ENCODE results near the gene RENBP. TPM values are rescaled to one million over a fixed set of nuclear protein-coding genes. Genes with fewer than 3 reads are reported as not detected.
A peak's percentile ranks its signal among the peaks of the same experiment; 100 is the strongest.

RENBP gene
- total RNA-seq, 1 experiment from 2014 or later, result 17.9 TPM

DNA sequence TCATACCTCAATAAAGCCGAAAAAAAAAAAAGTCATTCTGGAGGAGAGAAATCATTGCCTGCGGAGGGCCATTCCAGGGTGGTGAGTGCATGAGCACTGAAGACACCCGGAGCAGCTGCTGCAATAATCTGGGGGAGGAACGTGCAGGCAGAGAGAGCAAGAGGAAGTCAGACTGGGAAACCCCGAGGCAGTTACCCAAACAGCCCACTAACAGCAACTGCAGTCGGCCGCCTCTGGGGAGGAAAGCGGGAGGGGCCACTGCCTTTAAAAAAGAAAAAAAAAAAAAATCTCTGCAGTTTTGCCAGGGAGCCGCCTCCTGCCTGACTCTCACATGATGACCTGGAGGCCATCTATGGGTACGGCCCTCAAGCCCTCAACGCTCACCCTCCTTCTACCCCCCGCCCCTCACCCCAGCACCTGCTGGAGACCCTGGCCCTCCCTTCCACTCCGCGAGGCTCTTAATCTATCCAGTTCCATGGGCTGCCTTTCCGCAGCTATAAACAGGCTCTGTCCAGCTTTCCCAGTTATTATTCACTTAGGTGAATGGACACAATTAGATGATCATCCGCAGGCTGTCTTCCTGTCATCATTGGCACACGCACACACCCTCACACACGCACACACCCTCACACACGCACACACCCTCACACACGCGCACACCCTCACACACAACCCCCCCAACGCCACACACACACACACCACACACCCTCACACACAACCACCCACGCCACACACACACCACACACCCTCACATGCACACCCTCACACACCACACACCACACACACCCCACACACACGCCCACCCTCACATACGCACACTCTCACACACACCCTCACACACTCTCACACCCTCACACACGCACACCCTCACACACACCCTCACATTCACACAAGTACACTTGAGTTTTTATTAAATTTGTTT, 43.4 kb downstream of the RENBP start:
- no peak overlapping the region for H3K4me3 ChIP-seq (ENCODE audit: insufficient read depth, low read depth, low read length)
- peak; percentile 76 for DNase-seq
- H3K36me3 ChIP-seq (replicated peaks; ENCODE audit: control insufficient read depth, insufficient read depth, low read length), result no peaks in the 10 kb centered on the region
- no peaks in the 10 kb centered on the region for H3K27me3 ChIP-seq (ENCODE audit: control insufficient read depth, insufficient read depth, low read length)

DNA sequence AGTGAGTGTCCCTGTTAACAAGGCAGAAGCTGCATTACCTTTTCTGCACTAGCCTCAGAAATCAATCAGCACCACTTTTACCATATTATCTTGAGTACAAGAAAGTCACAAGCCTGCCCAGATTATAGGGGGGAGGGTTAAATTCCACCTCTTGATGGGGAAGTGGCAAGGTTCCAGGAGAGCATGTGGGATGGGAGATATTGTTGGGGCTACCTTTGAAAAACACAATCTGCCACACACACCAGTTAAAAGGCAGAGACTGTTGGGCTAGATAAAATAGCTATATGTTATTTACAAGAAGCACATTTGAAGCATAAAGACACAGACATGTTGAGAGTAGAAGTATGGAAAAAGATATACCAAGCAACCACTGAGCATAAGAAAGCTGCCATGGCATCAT, 46.5 kb downstream of the RENBP start:
- Histone ChIP-seq H3K27me3 (ENCODE audit: control insufficient read depth, insufficient read depth, low read length) (no peaks in the 10 kb centered on the region), H3K4me3 (ENCODE audit: insufficient read depth, low read depth, low read length) (no peak overlapping the region), H3K36me3 (replicated peaks; ENCODE audit: control insufficient read depth, insufficient read depth, low read length) (no peaks in the 10 kb centered on the region)
- no peak for DNase-seq

DNA sequence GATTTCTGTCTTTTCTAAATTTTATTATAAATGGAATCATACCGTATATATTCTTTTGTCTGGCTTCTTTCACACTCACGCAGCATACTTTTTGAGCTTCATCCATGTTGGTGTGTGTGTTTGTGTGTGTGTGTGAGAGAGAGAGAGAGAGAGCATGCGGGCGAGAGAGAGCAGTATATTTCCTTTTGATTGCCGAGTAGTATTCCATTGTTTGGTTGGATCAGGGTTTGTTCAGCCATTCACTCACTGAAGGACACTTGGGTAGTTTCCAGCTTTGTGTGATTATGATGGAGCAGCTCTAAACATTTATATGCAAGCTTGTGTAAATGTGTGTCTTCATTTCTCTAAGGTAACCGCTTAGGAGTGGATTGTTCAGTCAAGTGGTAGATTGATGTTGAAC, 55.3 kb downstream of the RENBP start:
- DNase-seq, result no peak
- Histone ChIP-seq H3K4me3 (ENCODE audit: insufficient read depth, low read depth, low read length) (no peak overlapping the region), H3K36me3 (replicated peaks; ENCODE audit: control insufficient read depth, insufficient read depth, low read length) (no peaks in the 10 kb centered on the region), H3K27me3 (ENCODE audit: control insufficient read depth, insufficient read depth, low read length) (peaks cover 1% of the 10 kb centered on the region; the same call in 1 of the 2 replicates)

DNA sequence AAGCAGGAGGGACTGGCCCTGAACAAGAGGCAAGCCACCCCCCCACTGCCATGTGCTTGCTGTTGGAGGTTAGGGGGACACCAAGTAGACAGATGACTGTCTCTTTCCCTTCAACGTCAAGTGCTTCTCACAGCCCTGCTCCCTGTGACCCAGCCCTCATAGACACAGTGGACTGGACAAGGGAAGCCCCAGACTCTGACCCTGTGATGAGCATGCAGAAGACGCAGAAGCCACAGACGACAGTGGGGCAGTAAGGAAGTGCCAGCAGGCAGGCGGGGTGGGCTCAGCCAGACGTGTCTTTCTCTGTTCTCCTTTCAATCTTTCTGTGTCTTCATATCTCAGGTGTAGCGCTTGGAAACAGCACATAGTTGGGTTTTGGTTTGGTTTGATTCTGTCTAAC, 56.1 kb downstream of the RENBP start:
- no peak for DNase-seq
- H3K27me3 ChIP-seq (ENCODE audit: control insufficient read depth, insufficient read depth, low read length), result peaks cover 1% of the 10 kb centered on the region; the same call in 1 of the 2 replicates
- no peak overlapping the region for H3K4me3 ChIP-seq (ENCODE audit: insufficient read depth, low read depth, low read length)
- no peaks in the 10 kb centered on the region for H3K36me3 ChIP-seq (replicated peaks; ENCODE audit: control insufficient read depth, insufficient read depth, low read length)

DNA sequence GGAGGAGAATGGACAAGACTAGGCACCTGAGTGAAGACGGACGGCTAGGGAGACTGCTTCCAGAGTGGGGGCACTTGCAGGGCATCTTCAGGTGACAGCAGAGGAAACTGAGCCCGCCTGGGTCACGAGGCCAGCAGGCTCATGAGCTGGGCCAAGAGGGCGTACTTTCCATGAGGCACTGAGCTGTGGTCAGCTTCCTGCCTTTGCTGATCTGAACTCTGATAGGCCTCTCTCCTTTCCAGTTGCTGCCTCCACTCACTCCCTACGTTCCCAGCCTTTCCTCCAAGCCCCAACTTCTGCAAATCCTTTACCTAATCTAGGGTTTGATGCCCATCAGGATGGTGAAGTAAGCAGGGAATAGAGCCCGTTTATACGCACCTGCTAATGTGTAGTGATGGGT, 57.1 kb downstream of the RENBP start:
- no peak for DNase-seq
- Histone ChIP-seq H3K27me3 (ENCODE audit: control insufficient read depth, insufficient read depth, low read length) (peaks cover 1% of the 10 kb centered on the region; the same call in 1 of the 2 replicates), H3K4me3 (ENCODE audit: insufficient read depth, low read depth, low read length) (no peak overlapping the region), H3K36me3 (replicated peaks; ENCODE audit: control insufficient read depth, insufficient read depth, low read length) (no peaks in the 10 kb centered on the region)

DNA sequence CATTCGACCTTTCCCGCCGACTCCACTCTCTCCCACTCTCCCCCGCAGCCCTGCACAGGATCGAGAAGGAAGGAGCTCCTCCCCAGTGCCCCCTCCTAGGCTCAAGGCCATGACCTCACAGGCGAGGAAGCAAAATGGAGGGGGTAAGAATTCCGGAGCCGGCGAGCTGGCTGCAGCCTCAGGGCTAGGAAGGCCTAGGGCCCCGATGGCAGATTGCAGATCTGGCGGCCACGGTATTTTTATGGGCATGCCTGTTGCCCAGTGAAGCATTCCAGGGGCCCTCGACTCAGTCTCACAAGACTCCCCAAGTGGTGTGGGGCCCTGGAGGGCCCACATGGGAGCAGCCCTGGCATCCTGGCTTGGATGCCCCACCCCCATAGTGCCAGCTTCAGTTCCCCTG, 57.5 kb downstream of the RENBP start:
- Histone ChIP-seq H3K36me3 (replicated peaks; ENCODE audit: control insufficient read depth, insufficient read depth, low read length) (no peaks in the 10 kb centered on the region), H3K4me3 (ENCODE audit: insufficient read depth, low read depth, low read length) (peak overlapping the region; percentile 54), H3K27me3 (ENCODE audit: control insufficient read depth, insufficient read depth, low read length) (peaks cover 1% of the 10 kb centered on the region; the same call in 1 of the 2 replicates)
- DNase-seq, result no peak

DNA sequence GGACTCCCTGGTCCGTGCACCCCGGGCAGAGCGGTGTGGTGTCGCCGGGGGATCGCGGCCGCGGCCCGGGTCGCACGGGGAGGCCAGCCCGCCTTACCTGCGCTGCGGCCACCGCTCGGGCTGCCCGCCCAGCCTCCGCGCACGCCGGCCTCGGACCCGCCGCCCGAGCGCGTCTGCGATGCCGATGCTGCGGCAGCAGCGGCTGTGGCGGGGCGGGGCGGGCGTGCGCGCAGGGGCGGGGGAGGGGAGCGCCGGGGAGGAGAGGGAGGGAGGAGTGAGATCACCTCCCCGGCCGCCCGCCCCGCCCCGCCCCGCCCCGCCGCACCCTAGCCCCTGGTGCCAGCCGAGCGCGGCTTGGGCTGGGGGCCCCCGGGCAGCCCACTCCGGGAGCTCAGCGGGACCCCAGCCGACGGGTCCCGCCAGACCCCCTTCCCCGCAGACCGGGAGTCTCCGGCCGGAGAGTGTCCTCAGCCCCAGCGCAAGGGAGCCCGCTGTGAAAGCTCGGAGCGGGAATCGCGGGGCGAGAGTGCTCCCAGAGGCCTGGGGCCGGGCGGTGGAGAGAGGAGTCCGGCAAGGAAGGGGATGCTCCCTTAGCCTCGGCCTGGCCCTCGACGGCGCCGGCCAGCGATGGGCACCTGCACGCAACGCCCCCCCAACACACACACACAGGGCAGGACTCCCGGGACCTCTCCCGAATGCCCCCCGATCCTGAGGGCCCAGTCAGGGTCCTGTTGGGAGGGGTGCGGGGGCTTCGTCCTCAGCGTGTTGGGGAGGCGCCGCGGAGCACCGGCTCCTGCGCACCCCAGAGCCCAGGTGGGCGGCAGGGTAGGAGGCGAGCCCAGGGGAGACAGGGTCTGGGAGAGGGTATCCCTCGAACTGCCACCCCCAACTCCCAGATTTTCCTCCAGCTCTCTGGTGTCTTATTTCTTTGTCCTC, 58.2 kb downstream of the RENBP start, which contains the start of gene L1CAM:
Gene L1CAM (minus strand): TSS at position 206 of the 936 bp plus-strand sequence. CDS start 10,337 bp downstream, outside the sequence.
- Histone ChIP-seq H3K4me3 (ENCODE audit: insufficient read depth, low read depth, low read length) (peak within 1 kb of the TSS; percentile 54), H3K36me3 (replicated peaks; ENCODE audit: control insufficient read depth, insufficient read depth, low read length) (no peaks in the 10 kb centered on the region), H3K27me3 (ENCODE audit: control insufficient read depth, insufficient read depth, low read length) (peaks cover 1% of the 10 kb centered on the region; the same call in 1 of the 2 replicates)
- peak; percentile 89 for DNase-seq

Other genes starting within 250 kb of the RENBP start
- 95.0 and 176 TPM in 2 replicates for gene BCAP31, start 220.3 kb downstream of the RENBP start, total RNA-seq (2014; rRNA removed; shearing (Covaris generic))
- gene ABCD1, start 219.8 kb downstream of the RENBP start, total RNA-seq (2014; rRNA removed; shearing (Covaris generic)), result 12.2 and 17.1 TPM in 2 replicates
- 0.07 TPM in 1 of 2 replicates, not detected in the other for gene PLXNB3, start 180.4 kb downstream of the RENBP start, total RNA-seq (2014; rRNA removed; shearing (Covaris generic))
- not detected in 2 replicates for gene SRPK3, start 163.6 kb downstream of the RENBP start, total RNA-seq (2014; rRNA removed; shearing (Covaris generic))
- gene IDH3G, start 150.3 kb downstream of the RENBP start, total RNA-seq (2014; rRNA removed; shearing (Covaris generic)), result 63.3 and 76.2 TPM in 2 replicates
- 148 and 198 TPM in 2 replicates for gene SSR4, start 150.0 kb downstream of the RENBP start, total RNA-seq (2014; rRNA removed; shearing (Covaris generic))
- 73.0 and 76.3 TPM in 2 replicates for gene PDZD4, start 114.1 kb downstream of the RENBP start, total RNA-seq (2014; rRNA removed; shearing (Covaris generic))
- 9.9 and 17.0 TPM in 2 replicates for gene L1CAM, start 58.5 kb downstream of the RENBP start, total RNA-seq (2014; rRNA removed; shearing (Covaris generic))
- gene AVPR2, start 40.0 kb downstream of the RENBP start, total RNA-seq (2014; rRNA removed; shearing (Covaris generic)), result not detected in 2 replicates
- 39.4 and 51.3 TPM in 2 replicates for gene ARHGAP4, start 18.4 kb downstream of the RENBP start, total RNA-seq (2014; rRNA removed; shearing (Covaris generic))
- gene NAA10, start 9.6 kb downstream of the RENBP start, total RNA-seq (2014; rRNA removed; shearing (Covaris generic)), result 86.7 and 97.4 TPM in 2 replicates
- gene HCFC1, start 27.2 kb upstream of the RENBP start, total RNA-seq (2014; rRNA removed; shearing (Covaris generic)), result 64.9 and 70.0 TPM in 2 replicates
- gene TMEM187, start 28.1 kb upstream of the RENBP start, total RNA-seq (2014; rRNA removed; shearing (Covaris generic)), result 8.8 and 9.5 TPM in 2 replicates
- gene IRAK1, start 75.3 kb upstream of the RENBP start, total RNA-seq (2014; rRNA removed; shearing (Covaris generic)), result 34.4 and 44.6 TPM in 2 replicates
- gene MECP2, start 153.1 kb upstream of the RENBP start, total RNA-seq (2014; rRNA removed; shearing (Covaris generic)), result 24.2 and 30.5 TPM in 2 replicates
- gene OPN1LW, start 199.6 kb upstream of the RENBP start, total RNA-seq (2014; rRNA removed; shearing (Covaris generic)), result not detected in 2 replicates
- not detected in 2 replicates for gene OPN1MW, start 238.0 kb upstream of the RENBP start, total RNA-seq (2014; rRNA removed; shearing (Covaris generic))

Measured in H7 (cell line).